HG03039 (cell line): Measurements from ENCODE around the gene SHROOM3.

Source experiments
- ATAC-seq: cut with Tn5 transposase; IDR thresholded peaks from one replicate; pipeline ENCODE4 v1.9.1; 2021; ENCODE audit warnings: mild to moderate bottlenecking, moderate library complexity; ENCODE audit not compliant: unreplicated experiment

Gene SHROOM3

GRCh38 chr4:76652389-76652788, 217.4 kb downstream of the SHROOM3 start:
- no peak for ATAC-seq

GRCh38 chr4:76654084-76654483, 219.1 kb downstream of the SHROOM3 start:
- no peak for ATAC-seq

DNA sequence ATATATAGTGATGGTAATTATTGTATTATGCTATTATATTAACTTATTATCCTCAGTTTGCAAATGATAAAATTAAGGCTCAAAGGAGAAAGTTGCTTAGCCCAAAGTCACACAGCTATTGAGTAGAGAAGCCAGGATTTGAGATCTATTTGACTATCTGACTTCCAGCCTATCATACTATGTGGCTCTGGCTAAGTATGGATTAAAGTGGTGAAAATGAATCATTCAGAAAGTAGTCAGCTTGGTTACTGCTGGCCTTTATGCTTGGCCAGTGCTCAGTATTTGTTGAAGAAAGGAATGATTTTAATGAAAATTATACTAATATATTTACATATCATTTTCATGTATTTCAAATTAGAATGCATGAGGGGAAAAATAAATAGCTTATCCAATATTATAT, 219.8 kb downstream of the SHROOM3 start:
- ATAC-seq, result no peak

DNA sequence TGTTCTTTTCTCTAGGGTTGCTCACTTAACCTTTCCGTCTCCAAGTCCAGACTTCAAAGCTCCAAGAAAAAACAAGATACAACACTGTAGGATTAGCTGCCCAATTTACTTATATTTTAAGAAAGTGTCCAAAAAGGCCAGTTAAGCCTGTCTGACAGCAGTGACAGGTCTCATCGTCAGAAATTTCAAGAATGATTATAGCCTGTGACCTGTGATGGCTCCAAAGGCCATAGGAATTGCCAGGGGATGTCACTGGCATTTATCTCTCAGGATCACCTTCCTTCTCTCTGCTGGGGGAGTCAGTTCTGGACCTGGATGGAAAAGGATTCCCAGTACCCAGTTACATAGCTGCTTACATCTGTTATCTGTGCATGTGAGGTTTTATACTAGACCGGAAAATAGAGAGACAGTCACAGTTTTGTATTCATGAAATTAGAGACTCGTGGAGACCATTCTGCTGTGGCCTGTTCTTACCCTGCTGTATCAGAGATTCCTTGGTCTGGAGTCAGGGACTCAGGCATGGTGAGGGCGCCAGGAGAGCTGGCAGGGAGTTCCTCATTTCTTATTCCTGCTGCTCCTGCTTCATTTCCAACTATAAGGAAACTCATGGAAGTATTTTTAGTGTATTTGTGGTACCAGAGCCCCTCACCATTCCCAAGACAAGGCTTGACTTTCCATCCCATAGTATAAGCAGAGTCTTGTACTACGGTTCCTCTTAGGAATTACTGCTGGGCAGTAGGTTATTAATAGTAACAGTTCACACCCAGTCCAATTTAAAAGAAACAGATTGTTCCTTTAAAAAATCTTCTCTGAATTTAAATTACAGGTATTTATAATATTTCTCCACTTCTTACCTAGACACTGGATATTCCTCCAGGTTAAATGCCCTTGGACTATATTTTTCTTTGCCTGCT, 220.8 kb downstream of the SHROOM3 start:
- no peak for ATAC-seq

DNA sequence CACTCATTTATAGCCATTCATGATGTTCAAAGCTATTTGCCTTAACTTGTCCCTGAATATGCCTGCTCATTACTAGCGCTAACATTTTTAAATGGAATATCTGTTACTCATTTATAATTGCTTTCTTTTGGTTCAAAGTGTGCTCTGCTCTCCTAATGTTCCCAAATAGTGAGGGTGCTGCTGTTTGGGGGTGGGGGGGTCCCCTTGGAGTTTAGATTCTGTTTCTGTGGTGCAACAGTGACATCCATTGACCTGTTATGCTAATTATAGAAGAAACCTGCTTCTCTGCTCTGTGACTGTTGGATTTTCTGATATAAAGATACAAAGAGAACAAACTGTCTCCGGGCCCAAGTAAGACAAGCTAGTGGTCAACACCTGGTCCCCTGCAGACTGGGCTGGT, 222.4 kb downstream of the SHROOM3 start:
- no peak for ATAC-seq

DNA sequence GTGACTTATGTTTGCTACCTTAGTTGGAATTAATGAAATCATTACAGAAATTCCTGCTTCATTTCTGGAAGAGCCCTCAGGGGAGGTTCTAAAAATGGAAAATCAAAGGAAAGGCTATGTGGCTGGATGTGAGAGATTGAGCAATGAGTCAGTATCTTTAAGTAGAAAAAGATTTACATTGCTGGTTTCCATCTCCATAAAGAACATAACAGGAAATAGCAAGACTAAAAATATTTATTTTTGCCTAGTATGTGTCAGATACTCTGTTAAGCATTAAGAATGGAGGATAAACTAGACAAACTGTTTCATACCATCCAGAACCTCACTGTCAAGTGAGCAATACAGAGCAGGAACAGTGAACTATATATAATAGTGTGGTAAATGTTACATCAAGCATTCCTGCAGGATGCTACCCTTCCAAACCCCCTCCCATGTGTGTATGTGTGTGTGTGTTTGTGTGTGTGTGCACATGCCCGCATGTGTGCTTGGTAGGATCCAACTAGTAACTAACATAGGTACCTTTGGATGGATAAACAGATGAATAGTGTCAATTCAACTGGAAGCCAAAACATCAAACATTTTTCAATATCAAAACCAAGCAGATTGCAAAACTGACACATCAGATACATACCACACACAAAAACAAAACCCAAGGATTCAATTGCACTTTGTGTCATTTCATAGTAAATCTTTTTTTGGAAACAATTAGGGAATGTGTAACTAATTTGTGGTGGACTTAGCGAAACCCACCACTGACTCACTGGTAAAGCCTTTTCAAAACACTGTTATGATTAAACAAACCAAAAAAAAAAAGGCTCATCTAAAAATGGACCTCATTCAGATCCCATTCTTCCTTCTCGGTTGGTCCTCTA, 223.4 kb downstream of the SHROOM3 start:
- ATAC-seq, result no peak

GRCh38 chr4:76659103-76659490, 224.1 kb downstream of the SHROOM3 start:
- no peak for ATAC-seq

DNA sequence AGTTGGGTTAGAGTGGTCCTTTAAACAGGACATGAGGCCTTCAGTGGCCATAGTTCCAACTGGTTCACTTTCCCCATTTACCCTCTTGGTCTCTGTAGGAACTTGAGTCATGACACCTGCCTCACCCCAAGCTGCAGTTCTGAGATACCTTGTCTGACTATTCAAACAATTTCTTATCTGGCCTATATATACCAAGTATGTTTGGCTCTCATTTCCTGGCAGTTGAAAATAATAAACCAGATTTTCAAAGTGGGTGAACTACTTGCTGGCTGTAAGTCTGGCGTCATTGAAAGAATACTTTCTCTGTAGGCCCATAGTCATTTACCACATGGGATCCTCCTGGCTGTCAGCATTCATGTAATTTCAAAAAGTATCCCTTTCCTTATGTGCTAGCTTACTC, 228.8 kb downstream of the SHROOM3 start:
- ATAC-seq, result no peak

GRCh38 chr4:76665153-76665552, 230.1 kb downstream of the SHROOM3 start:
- ATAC-seq, result no peak

- ATAC-seq, result no peak
These were observed 230.7 kb downstream of the SHROOM3 start for GRCh38 chr4:76665721-76666120.

DNA sequence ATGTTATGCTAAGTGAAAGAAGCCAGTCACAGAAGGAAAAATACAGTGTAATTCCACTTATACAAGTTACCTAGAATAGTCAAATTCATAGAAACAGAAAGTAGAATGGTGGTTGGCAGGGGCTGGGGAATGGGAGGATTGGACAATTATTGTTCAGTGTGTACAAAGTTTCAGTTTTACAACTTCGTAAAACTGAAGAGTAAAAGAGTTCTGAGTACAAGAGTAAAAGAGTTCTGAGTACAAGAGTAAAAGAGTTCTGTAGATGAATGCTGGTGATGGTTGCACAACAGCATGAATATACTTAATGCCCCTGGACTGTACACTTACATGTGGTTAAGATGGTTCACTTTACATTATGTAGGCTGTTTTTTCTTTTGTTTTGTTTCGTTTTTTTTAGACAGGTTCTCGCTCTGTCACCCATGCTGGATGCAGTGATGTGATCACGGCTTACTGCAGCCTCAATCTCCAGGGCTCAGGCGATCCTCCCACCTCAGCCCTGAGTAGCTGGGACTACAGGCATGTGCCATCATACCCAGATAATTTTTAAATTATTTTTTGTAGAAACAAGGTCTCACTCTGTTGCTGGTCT, 232.0 kb downstream of the SHROOM3 start:
- ATAC-seq, result no peak

DNA sequence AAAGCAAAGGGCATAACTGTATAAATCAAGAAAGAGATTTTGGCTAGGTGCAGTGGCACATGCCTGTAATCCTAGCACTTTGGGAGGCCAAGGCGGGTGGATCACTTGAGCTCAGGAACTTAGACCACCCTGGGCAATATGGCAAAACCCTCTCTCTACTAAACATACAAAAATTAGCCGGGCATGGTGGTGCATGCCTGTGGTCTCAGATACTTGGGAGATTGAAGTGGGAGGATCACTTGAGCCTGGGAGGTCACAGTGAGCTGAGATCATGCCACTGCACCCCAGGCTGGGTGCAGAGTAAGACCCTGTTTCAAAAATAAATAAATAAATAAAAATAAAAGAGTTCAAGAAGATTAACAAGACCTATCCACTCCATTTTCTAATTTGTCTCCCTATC, 235.6 kb downstream of the SHROOM3 start:
- no peak for ATAC-seq

DNA sequence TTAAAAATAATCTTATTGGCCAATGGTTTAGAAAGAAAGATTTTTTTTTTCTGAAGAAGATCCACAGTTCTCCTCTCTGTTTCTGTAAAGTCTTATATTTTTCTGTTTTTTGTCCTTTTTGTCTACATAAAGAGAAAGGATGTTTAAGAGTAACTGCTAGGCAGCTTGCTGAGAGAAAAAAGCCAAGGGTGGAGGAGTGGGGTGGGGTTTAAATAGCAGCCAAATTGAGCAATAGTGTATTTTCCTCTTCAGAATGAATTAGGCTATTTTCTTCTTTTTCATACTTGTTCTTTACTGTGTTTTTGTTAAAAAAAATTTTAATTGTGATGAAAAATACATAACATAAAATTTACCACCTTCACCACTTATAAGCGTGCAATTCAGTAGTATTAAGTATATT, 238.3 kb downstream of the SHROOM3 start:
- no peak for ATAC-seq

DNA sequence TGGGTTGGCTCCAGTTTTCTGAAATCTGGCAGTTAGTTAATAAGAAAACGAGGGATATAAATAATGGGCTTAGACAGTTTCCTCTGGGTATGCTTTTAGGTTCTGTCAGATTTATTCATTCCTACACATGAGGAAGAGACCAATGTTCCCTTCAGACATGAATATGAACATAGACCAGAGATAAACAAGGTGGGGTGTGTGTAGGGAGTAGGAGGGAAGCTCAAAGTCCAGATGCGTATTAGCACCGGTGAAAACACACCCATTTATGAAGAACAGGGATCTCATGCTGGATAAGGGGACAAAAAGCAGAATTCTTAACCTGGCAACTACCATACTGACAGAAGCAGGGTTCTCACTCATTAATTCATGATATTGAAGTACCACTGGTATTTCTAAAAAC, 240.0 kb downstream of the SHROOM3 start:
- ATAC-seq, result no peak

GRCh38 chr4:76677571-76678326, 242.7 kb downstream of the SHROOM3 start:
- no peak for ATAC-seq

DNA sequence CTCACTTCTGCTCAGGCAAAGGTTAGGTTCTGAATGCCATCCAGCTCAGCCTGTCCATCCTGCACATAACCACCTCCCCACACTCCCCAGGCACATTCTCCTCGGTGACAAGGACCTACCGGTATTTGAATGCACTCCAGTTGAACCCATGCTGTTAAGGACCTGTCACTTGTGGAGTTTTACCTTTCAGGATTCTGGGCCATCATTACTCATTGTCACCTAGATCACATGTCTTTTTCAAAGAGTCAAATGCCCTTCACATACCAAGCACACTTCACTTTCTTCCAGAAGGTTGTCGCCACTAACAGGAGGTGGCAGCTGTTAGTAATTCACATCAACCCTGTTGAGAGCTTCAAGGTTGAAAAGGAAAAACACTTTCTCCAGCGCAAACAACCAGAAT, 244.7 kb downstream of the SHROOM3 start:
- no peak for ATAC-seq

DNA sequence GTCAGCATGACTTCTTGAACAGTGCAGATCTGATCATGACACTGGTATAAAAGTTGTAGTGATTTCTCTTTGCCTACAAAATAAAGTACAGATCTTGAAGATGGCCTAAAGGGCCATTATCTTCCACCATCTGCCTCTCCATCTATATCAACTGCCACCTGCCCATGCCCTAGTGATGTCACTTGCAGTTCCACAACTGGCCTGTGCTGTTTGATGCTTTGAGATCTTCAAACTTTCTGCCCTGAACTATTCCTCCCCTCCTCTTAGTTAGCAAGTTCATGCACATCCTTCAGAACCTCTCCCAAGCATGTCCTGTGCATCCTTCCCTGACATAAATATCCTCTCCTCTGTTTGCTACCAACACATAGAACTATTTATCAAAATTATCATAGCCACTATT, 245.9 kb downstream of the SHROOM3 start:
- no peak for ATAC-seq

GRCh38 chr4:76681996-76682395, 247.0 kb downstream of the SHROOM3 start:
- ATAC-seq, result no peak

GRCh38 chr4:76683144-76683543, 248.1 kb downstream of the SHROOM3 start:
- ATAC-seq, result no peak

DNA sequence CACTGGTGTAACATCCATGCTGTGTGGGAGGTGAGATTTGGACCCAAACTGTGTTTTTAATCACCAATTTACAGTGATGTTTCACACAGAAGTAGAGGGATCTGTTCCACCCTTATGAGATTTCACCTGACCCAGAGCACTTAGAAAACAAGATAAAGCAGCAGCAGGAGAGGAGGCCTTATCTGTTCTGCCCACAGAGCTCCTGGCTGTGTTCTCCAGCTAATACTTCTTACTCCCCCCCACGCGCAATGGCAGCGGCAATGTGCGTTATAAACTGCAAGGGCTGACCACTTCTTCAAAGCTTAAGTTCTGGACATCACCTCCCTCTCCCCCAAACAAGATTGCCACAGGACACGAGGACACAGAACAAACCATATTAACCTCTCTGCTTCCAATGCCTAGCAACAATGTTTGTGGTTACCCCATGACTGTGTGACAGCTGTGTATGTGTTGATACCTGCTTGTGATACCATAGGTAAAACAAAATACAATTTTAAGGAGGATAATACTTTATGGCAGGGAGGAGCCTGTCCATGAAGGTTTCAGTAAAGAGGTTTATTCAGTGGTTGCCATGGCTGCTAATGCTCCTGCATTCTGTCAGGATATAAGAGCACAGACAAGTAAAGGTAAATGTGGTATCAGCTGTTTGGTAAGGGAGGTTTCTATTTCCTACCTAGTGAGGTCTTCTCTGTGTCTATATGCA, 252.9 kb downstream of the SHROOM3 start:
- no peak for ATAC-seq
